ENCODE measurements around the gene SF3B5.
"Not testable (repeated sequence)": the region's sequence is repeated elsewhere in the genome, so short reads cannot be mapped to it uniquely, and the experiment has no call there.

The SF3B5 gene

DNA sequence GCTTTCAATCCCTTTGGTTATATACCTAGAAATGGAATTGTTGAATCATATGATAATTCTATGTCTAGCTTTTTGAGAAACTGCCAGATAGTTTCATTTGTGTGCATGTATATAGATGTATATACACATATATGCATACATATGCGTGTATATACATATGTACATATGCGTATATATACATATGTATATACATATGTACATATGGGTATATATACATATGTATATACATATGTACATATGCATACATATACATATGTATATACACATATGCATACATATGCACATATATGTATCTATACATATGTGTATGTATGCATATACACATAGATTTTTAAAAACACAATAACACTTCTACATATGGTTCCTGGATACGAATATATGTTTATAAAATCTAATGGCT lies 8.4 kb downstream of the SF3B5 start:
- Histone ChIP-seq H3K27ac (replicated peaks; ENCODE audit: low read length) (no peak overlapping the region), H3K14ac (ENCODE audit: low read length) (no peak overlapping the region), H3K27me3 (ENCODE audit: control insufficient read depth in 3 of 3, insufficient read depth in 3 of 3, low read depth in 1 of 3, low read length in 3 of 3) (no peaks in the 10 kb centered on the region), H2BK12ac (ENCODE audit: low read length) (no peak overlapping the region), H3K4ac (ENCODE audit: low read length) (no peak overlapping the region), H3K9me3 (replicated peaks in 1 of 2; ENCODE audit: control insufficient read depth in 2 of 2, insufficient read depth in 1 of 2, low read depth in 1 of 2, low read length in 2 of 2) (no peaks in the 10 kb centered on the region), H3K4me2 (ENCODE audit: insufficient read depth, low read length, poor library complexity, severe bottlenecking) (no peak overlapping the region), H2AK5ac (ENCODE audit: low read depth, low read length) (no peak overlapping the region), H3K23ac (ENCODE audit: low read depth, low read length, poor library complexity) (no peak overlapping the region), H3K36me3 (replicated peaks in 1 of 2; ENCODE audit: control insufficient read depth in 2 of 2, insufficient read depth in 2 of 2, low read length in 2 of 2) (no peaks in the 10 kb centered on the region), H3K4me3 (ENCODE audit: low read length in 2 of 2) (no peak overlapping the region), H2BK120ac (ENCODE audit: low read depth, low read length) (no peak overlapping the region), H3K4me1 (ENCODE audit: control insufficient read depth in 2 of 2, insufficient read depth in 1 of 2, low read depth in 1 of 2, low read length in 2 of 2) (no peaks in the 10 kb centered on the region), H4K91ac (ENCODE audit: low read depth, low read length, poor library complexity) (no peak overlapping the region), H4K8ac (ENCODE audit: low read depth, low read length) (no peak overlapping the region), H3K18ac (ENCODE audit: low read length) (no peak overlapping the region), H3K9ac (ENCODE audit: low read depth, low read length, poor library complexity) (no peak overlapping the region), H3K79me1 (ENCODE audit: low read depth, low read length) (no peaks in the 10 kb centered on the region), H2AFZ (ENCODE audit: low read length) (no peak overlapping the region), H2BK15ac (ENCODE audit: low read length) (no peak overlapping the region), H2BK5ac (ENCODE audit: low read length) (no peak overlapping the region)
- no CpG with 5 or more reads among the region's 3 CpGs for WGBS, 2 donors (ENCODE audit: extremely low coverage in 2 of 2, insufficient read length in 2 of 2, insufficient replicate concordance in 1 of 2)
- DNase-seq (ENCODE audit: low spot score), result no peak

DNA sequence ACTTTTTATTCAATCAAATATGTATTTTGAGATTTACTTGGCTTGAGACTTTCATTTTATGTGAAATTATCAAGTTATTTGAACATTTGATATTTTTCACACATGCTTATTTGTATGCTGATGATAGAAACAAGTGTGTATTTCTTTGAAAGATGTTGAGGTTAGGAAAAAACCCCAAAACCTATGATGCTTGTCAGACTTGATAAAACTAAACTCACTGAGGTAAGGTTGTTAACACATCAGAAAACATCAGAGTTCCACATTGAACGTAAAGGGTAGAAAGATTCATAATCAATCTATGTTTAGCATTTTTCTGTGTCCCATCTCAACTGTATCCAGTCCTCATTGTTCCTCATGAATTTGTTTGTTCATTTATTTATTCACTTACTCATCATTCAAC lies 12.2 kb downstream of the SF3B5 start:
- Histone ChIP-seq H3K4me3 (ENCODE audit: low read length in 2 of 2) (no peak overlapping the region), H4K8ac (ENCODE audit: low read depth, low read length) (no peak overlapping the region), H3K14ac (ENCODE audit: low read length) (no peak overlapping the region), H2AFZ (ENCODE audit: low read length) (no peak overlapping the region), H3K79me1 (ENCODE audit: low read depth, low read length) (no peaks in the 10 kb centered on the region), H3K4me2 (ENCODE audit: insufficient read depth, low read length, poor library complexity, severe bottlenecking) (no peak overlapping the region), H3K4me1 (ENCODE audit: control insufficient read depth in 2 of 2, insufficient read depth in 1 of 2, low read depth in 1 of 2, low read length in 2 of 2) (no peaks in the 10 kb centered on the region), H3K9me3 (replicated peaks in 1 of 2; ENCODE audit: control insufficient read depth in 2 of 2, insufficient read depth in 1 of 2, low read depth in 1 of 2, low read length in 2 of 2) (no peaks in the 10 kb centered on the region), H3K9ac (ENCODE audit: low read depth, low read length, poor library complexity) (no peak overlapping the region), H2BK12ac (ENCODE audit: low read length) (no peak overlapping the region), H4K91ac (ENCODE audit: low read depth, low read length, poor library complexity) (no peak overlapping the region), H3K4ac (ENCODE audit: low read length) (no peak overlapping the region), H3K27ac (replicated peaks; ENCODE audit: low read length) (no peak overlapping the region), H3K27me3 (ENCODE audit: control insufficient read depth in 3 of 3, insufficient read depth in 3 of 3, low read depth in 1 of 3, low read length in 3 of 3) (no peaks in the 10 kb centered on the region), H3K18ac (ENCODE audit: low read length) (no peak overlapping the region), H2BK120ac (ENCODE audit: low read depth, low read length) (no peak overlapping the region), H3K23ac (ENCODE audit: low read depth, low read length, poor library complexity) (no peak overlapping the region), H2BK5ac (ENCODE audit: low read length) (no peak overlapping the region), H2BK15ac (ENCODE audit: low read length) (no peak overlapping the region), H2AK5ac (ENCODE audit: low read depth, low read length) (no peak overlapping the region), H3K36me3 (replicated peaks in 1 of 2; ENCODE audit: control insufficient read depth in 2 of 2, insufficient read depth in 2 of 2, low read length in 2 of 2) (no peaks in the 10 kb centered on the region)
- WGBS, 2 donors (ENCODE audit: extremely low coverage in 2 of 2, insufficient read length in 2 of 2, insufficient replicate concordance in 1 of 2), result no CpG with 5 or more reads among the region's 1 CpG
- no peak for DNase-seq (ENCODE audit: low spot score)

DNA sequence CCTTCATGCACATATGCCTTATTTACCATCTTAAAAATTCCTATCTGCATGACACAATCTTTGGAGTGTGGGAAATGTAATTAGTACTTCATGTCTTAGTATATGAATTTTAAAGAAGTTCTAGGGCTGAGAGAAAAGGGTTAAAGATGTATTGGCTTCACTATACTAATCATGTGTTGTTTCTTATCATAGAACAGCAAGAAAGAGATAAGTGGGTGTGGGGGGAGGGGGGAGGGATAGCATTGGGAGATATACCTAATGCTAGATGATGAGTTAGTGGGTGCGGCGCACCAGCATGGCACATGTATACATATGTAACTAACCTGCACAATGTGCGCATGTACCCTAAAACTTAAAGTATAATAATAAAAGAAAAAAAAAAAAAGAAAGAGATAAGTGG lies 13.0 kb downstream of the SF3B5 start:
- not testable (repeated sequence) for H4K8ac ChIP-seq (ENCODE audit: low read depth, low read length); H2BK120ac ChIP-seq (ENCODE audit: low read depth, low read length); H3K27me3 ChIP-seq (ENCODE audit: control insufficient read depth in 3 of 3, insufficient read depth in 3 of 3, low read depth in 1 of 3, low read length in 3 of 3); H4K91ac ChIP-seq (ENCODE audit: low read depth, low read length, poor library complexity); H3K4ac ChIP-seq (ENCODE audit: low read length); H3K4me1 ChIP-seq (ENCODE audit: control insufficient read depth in 2 of 2, insufficient read depth in 1 of 2, low read depth in 1 of 2, low read length in 2 of 2); H3K79me1 ChIP-seq (ENCODE audit: low read depth, low read length); H3K4me2 ChIP-seq (ENCODE audit: insufficient read depth, low read length, poor library complexity, severe bottlenecking); H3K9me3 ChIP-seq (replicated peaks in 1 of 2; ENCODE audit: control insufficient read depth in 2 of 2, insufficient read depth in 1 of 2, low read depth in 1 of 2, low read length in 2 of 2); H3K18ac ChIP-seq (ENCODE audit: low read length); H3K14ac ChIP-seq (ENCODE audit: low read length); H2BK15ac ChIP-seq (ENCODE audit: low read length); H2BK5ac ChIP-seq (ENCODE audit: low read length); H3K27ac ChIP-seq (replicated peaks; ENCODE audit: low read length); DNase-seq (ENCODE audit: low spot score); H2AK5ac ChIP-seq (ENCODE audit: low read depth, low read length); H3K9ac ChIP-seq (ENCODE audit: low read depth, low read length, poor library complexity); H2BK12ac ChIP-seq (ENCODE audit: low read length); H3K23ac ChIP-seq (ENCODE audit: low read depth, low read length, poor library complexity); H3K36me3 ChIP-seq (replicated peaks in 1 of 2; ENCODE audit: control insufficient read depth in 2 of 2, insufficient read depth in 2 of 2, low read length in 2 of 2); H2AFZ ChIP-seq (ENCODE audit: low read length); H3K4me3 ChIP-seq (ENCODE audit: low read length in 2 of 2)
- no CpG with 5 or more reads among the region's 3 CpGs for WGBS, 2 donors (ENCODE audit: extremely low coverage in 2 of 2, insufficient read length in 2 of 2, insufficient replicate concordance in 1 of 2)

DNA sequence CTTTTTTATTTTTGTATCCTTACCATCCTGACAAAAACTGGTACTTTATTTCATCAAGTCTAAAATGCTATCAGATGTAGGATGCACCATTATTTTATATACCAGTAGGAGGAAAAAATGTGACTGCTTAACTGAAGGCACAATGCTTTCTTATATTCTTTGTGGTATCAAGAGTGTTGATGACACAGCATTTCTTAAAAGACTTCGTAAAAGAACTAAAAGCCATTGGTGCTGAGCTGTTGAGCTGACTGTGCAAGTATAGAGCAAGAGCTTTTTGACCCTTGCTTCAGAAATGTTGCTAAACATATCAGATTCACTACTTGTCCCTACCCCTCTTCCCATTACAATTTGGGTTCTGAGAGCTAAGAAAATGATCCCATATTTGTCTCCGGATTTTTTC lies 17.5 kb downstream of the SF3B5 start:
- H3K18ac ChIP-seq (ENCODE audit: low read length), result no peak overlapping the region
- no peak overlapping the region for H2BK5ac ChIP-seq (ENCODE audit: low read length)
- WGBS, 2 donors (ENCODE audit: extremely low coverage in 2 of 2, insufficient read length in 2 of 2, insufficient replicate concordance in 1 of 2), result no CpG with 5 or more reads among the region's 2 CpGs
- no peak overlapping the region for H2BK12ac ChIP-seq (ENCODE audit: low read length)
- H3K9ac ChIP-seq (ENCODE audit: low read depth, low read length, poor library complexity), result no peak overlapping the region
- no peak overlapping the region for H2AFZ ChIP-seq (ENCODE audit: low read length)
- no peak overlapping the region for H3K27ac ChIP-seq (replicated peaks; ENCODE audit: low read length)
- H3K4me3 ChIP-seq (ENCODE audit: low read length in 2 of 2), result no peak overlapping the region
- H2BK15ac ChIP-seq (ENCODE audit: low read length), result no peak overlapping the region
- no peak overlapping the region for H3K4me2 ChIP-seq (ENCODE audit: insufficient read depth, low read length, poor library complexity, severe bottlenecking)
- H3K4me1 ChIP-seq (ENCODE audit: control insufficient read depth in 2 of 2, insufficient read depth in 1 of 2, low read depth in 1 of 2, low read length in 2 of 2), result no peaks in the 10 kb centered on the region
- DNase-seq (ENCODE audit: low spot score), result no peak
- no peak overlapping the region for H3K14ac ChIP-seq (ENCODE audit: low read length)
- H3K9me3 ChIP-seq (replicated peaks in 1 of 2; ENCODE audit: control insufficient read depth in 2 of 2, insufficient read depth in 1 of 2, low read depth in 1 of 2, low read length in 2 of 2), result no peaks in the 10 kb centered on the region
- no peak overlapping the region for H3K23ac ChIP-seq (ENCODE audit: low read depth, low read length, poor library complexity)
- no peaks in the 10 kb centered on the region for H3K36me3 ChIP-seq (replicated peaks in 1 of 2; ENCODE audit: control insufficient read depth in 2 of 2, insufficient read depth in 2 of 2, low read length in 2 of 2)
- no peak overlapping the region for H2BK120ac ChIP-seq (ENCODE audit: low read depth, low read length)
- H4K91ac ChIP-seq (ENCODE audit: low read depth, low read length, poor library complexity), result no peak overlapping the region
- no peak overlapping the region for H3K4ac ChIP-seq (ENCODE audit: low read length)
- H3K27me3 ChIP-seq (ENCODE audit: control insufficient read depth in 3 of 3, insufficient read depth in 3 of 3, low read depth in 1 of 3, low read length in 3 of 3), result peaks cover 0 to under 1% (median 0%) of the 10 kb centered on the region in 3 experiments
- no peak overlapping the region for H4K8ac ChIP-seq (ENCODE audit: low read depth, low read length)
- H2AK5ac ChIP-seq (ENCODE audit: low read depth, low read length), result no peak overlapping the region
- no peaks in the 10 kb centered on the region for H3K79me1 ChIP-seq (ENCODE audit: low read depth, low read length)

All from neuronal stem cell (in vitro differentiated cells).